ENCODE results near the gene MRPL27. TPM values are rescaled to one million over a fixed set of nuclear protein-coding genes. Genes with fewer than 3 reads are reported as not detected.

The MRPL27 gene
- total RNA-seq, 6 experiments from 2014 or later: 34.3 to 69.4 (median 38.6) TPM

DNA sequence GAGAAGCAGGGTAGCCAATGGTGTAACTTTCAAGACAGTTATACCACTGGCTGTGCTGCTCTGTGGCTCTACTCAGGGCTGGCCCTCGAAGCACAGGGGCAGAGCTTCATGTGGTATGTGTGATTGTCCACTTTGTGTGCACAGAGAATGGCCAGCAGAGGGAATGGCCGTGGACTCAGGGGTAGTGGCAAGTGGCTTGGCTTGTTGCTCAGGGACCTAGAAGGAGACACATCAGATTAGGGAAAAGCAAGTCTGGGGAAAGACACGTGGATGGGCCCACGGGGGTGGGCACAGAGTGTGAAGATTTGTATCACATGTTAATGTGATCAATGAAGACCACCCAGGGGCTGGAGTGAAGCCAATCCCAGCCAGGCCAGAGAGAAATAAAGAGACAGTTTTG is 47.1 kb downstream of the MRPL27 start:
- H3K27ac ChIP-seq: no peak overlapping the region
- no peaks in the 10 kb centered on the region for H3K36me3 ChIP-seq
- 40% methylated on average over 3 of the region's 4 CpGs for WGBS (ENCODE audit: insufficient coverage, low coverage, low lambda C conversion rate, missing lambda C conversion rate)
- DNase-seq (no peak), ATAC-seq (no peak)
- intact Hi-C loops (cut with DNase I): no loop called here
- TF ChIP-seq POLR2A (IDR thresholded peaks at IDR 0.05): no peak
- TF ChIP-seq, protein P1, sequence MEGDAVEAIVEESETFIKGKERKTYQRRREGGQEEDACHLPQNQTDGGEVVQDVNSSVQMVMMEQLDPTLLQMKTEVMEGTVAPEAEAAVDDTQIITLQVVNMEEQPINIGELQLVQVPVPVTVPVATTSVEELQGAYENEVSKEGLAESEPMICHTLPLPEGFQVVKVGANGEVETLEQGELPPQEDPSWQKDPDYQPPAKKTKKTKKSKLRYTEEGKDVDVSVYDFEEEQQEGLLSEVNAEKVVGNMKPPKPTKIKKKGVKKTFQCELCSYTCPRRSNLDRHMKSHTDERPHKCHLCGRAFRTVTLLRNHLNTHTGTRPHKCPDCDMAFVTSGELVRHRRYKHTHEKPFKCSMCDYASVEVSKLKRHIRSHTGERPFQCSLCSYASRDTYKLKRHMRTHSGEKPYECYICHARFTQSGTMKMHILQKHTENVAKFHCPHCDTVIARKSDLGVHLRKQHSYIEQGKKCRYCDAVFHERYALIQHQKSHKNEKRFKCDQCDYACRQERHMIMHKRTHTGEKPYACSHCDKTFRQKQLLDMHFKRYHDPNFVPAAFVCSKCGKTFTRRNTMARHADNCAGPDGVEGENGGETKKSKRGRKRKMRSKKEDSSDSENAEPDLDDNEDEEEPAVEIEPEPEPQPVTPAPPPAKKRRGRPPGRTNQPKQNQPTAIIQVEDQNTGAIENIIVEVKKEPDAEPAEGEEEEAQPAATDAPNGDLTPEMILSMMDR (IDR thresholded peaks at IDR 0.05): no peak
- H3K4me1 ChIP-seq: no peaks in the 10 kb centered on the region
- H3K27me3 ChIP-seq: no peaks in the 10 kb centered on the region
- no peak overlapping the region for H3K4me3 ChIP-seq
- no peaks in the 10 kb centered on the region for H3K9me3 ChIP-seq

DNA sequence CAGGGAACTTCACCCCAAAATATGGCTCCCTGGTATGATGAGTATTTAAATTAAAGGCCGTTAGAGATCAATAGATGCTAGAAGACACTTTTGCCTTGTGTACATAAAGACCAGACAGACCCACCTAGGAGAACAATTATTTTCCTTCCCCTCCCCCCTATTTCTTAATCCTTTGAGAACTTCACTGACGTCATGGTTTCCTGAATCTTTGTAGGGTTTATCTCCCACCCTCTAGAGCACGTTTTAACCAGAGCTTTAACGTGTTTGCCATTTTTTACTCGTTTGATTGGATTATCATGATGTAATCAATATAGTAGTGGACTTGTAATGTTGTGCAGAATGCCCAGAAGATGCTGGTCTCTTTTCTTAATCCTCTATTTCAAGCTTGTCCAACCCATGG is 49.9 kb downstream of the MRPL27 start:
- Histone ChIP-seq H3K27me3 (no peaks in the 10 kb centered on the region), H3K27ac (no peak overlapping the region), H3K4me1 (no peaks in the 10 kb centered on the region), H3K4me3 (no peak overlapping the region), H3K9me3 (no peaks in the 10 kb centered on the region), H3K36me3 (no peaks in the 10 kb centered on the region)
- WGBS (ENCODE audit: insufficient coverage, low coverage, low lambda C conversion rate, missing lambda C conversion rate): 50% methylated on average over 5 of the region's 5 CpGs
- ATAC-seq: no peak
- DNase-seq: no peak
- no peak for TF ChIP-seq POLR2A (IDR thresholded peaks at IDR 0.05)
- TF ChIP-seq, protein P1 (IDR thresholded peaks at IDR 0.05): no peak
- intact Hi-C loops (cut with DNase I): no loop called here

GRCh38 chr17:50322271-50322670 is 50.7 kb downstream of the MRPL27 start:
- Histone ChIP-seq H3K4me1 (no peaks in the 10 kb centered on the region), H3K36me3 (no peaks in the 10 kb centered on the region), H3K4me3 (no peak overlapping the region), H3K9me3 (no peaks in the 10 kb centered on the region), H3K27ac (no peak overlapping the region), H3K27me3 (no peaks in the 10 kb centered on the region)
- DNase-seq: no peak
- TF ChIP-seq, protein P1 (IDR thresholded peaks at IDR 0.05): no peak
- ATAC-seq: no peak
- intact Hi-C loops (cut with DNase I): no loop called here
- WGBS (ENCODE audit: insufficient coverage, low coverage, low lambda C conversion rate, missing lambda C conversion rate): 68% methylated on average over 5 of the region's 7 CpGs

DNA sequence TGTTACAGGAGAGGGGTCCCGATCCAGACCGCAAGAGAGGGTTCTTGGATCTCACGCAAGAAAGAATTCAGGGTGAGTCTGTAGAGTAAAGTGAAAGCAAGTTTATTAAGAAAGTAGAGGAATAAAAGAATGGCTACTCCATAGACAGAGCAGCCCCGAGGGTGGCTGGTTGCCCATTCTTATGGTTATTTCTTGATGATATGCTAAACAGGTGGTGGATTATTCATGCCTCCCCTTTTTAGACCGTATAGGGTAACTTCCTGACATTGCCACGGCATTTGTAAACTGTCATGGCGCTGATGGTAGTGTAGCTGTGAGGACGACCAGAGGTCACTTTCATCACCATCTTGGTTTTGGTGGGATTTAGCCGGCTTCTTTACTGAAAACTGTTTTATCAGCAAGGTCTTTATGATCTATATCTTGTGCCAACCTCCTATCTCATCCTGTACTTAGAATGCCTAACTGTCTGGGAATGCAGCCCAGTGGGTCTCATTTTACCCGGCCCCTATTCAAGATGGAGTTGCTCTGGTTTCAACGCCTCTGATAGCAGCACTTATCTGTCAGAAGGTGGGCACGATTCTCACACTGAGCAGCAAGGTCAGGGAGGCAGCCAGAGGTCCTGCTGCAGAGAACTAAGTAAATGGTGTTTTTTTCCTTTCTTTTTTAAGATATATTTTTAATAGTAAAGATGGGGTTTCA is 53.5 kb downstream of the MRPL27 start:
- no peak overlapping the region for H3K4me3 ChIP-seq
- no peaks in the 10 kb centered on the region for H3K27me3 ChIP-seq
- no peaks in the 10 kb centered on the region for H3K36me3 ChIP-seq
- no peaks in the 10 kb centered on the region for H3K4me1 ChIP-seq
- no peak for ATAC-seq
- intact Hi-C loops (cut with DNase I): no loop called here
- no peak for DNase-seq
- 75% methylated on average over 12 of the region's 12 CpGs for WGBS (ENCODE audit: insufficient coverage, low coverage, low lambda C conversion rate, missing lambda C conversion rate)
- no peak overlapping the region for H3K27ac ChIP-seq
- TF ChIP-seq, protein P1 (IDR thresholded peaks at IDR 0.05): no peak
- no peak for TF ChIP-seq POLR2A (IDR thresholded peaks at IDR 0.05)
- H3K9me3 ChIP-seq: no peaks in the 10 kb centered on the region
